SK-N-MC (cell line): ENCODE results near the gene DPM1.

Experiments used
- EZH2 ChIP-seq: fragments of 200-600 bp; sonication (generic); IDR thresholded peaks from one replicate; pipeline ENCODE4 v1.6.1; 2017; ENCODE audit warnings: antibody characterized with exemption
- FOXP2 ChIP-seq: optimal IDR thresholded peaks from 2 replicates; pipeline ENCODE3; 2011; ENCODE audit warnings: mild to moderate bottlenecking, moderate library complexity; ENCODE audit not compliant: insufficient read depth; ENCODE audit errors: extremely low read length, control extremely low read depth
- POLR2AphosphoS5 ChIP-seq: IDR thresholded peaks from 2 replicates; pipeline ENCODE4 v1.6.1; 2012; ENCODE audit warnings: mild to moderate bottlenecking, low read depth, low read length, borderline replicate concordance

GRCh38 chr20:50918403-50918802 is 39.9 kb downstream of the DPM1 start:
- TF ChIP-seq EZH2 (no peak), POLR2AphosphoS5 (no peak), FOXP2 (no peak)
